Type B pancreatic cell (in vitro differentiated cells): ENCODE results near the gene CDK8. TPM values are rescaled to one million over a fixed set of nuclear protein-coding genes. Genes with fewer than 3 reads are reported as not detected.

Source experiments
- DNase-seq: peaks from one replicate; pipeline ENCODE4 v3.0.0; 2021; ENCODE audit warnings: mixed read lengths; ENCODE audit not compliant: unreplicated experiment; ENCODE audit errors: extremely low spot score
- H3K27ac Mint-ChIP-seq: 2 replicates; pipeline ENCODE4 v1.8.0; 2021; ENCODE audit warnings: mild to moderate bottlenecking, mixed read lengths
- H3K27me3 Mint-ChIP-seq: 2 replicates; pipeline ENCODE4 v1.8.0; 2021; ENCODE audit warnings: mixed read lengths
- H3K36me3 Mint-ChIP-seq: 2 replicates; pipeline ENCODE4 v1.8.0; 2021; ENCODE audit warnings: mixed read lengths
- H3K4me1 Mint-ChIP-seq: one replicate; pipeline ENCODE4 v1.8.0; 2021; ENCODE audit warnings: mixed read lengths; ENCODE audit not compliant: unreplicated experiment
- H3K4me3 Mint-ChIP-seq: 2 replicates; pipeline ENCODE4 v1.8.0; 2021; ENCODE audit warnings: mild to moderate bottlenecking, mixed read lengths
- H3K9me3 Mint-ChIP-seq: 2 replicates; pipeline ENCODE4 v1.8.0; 2021; ENCODE audit warnings: mixed read lengths
- total RNA-seq: library from RNA; stranded (reverse); gene quantifications from 2 replicates; pipeline ENCODE4 v1.2.1, GENCODE V29; 2021; ENCODE audit warnings: low replicate concordance
- TF ChIP-seq, protein P1 (sequence below): fragments of 200-600 bp; sonication (generic); conservative IDR thresholded peaks from 2 replicates; pipeline ENCODE4 v1.5.0; 2021; ENCODE audit warnings: antibody characterized with exemption, mild to moderate bottlenecking

CDK8 gene
- total RNA-seq, 1 donor from 2014 or later: 26.3 TPM

DNA sequence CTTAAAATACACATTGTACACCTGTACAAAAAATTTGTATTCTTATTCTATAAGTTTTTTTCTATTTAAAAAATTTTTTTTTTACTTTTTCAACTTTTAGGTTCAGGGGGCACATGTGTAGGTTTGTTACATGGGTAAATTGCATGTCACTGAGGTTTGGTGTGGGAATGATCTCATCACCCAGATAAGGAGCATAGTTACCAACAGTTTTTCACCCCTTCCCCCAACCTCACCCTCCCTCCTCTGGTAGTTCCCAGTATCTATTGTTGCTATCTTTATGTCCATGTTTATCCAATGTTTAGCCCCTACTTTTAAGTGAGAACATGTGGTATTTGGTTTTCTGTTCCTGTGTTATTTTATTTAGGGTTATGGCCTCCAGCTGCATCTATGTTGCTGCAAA is 89.9 kb downstream of the CDK8 start:
- peaks cover 2% of the 10 kb centered on the region for H3K4me1 Mint-ChIP-seq
- H3K27ac Mint-ChIP-seq: no peak overlapping the region
- no peaks in the 10 kb centered on the region for H3K27me3 Mint-ChIP-seq
- TF ChIP-seq, protein P1, sequence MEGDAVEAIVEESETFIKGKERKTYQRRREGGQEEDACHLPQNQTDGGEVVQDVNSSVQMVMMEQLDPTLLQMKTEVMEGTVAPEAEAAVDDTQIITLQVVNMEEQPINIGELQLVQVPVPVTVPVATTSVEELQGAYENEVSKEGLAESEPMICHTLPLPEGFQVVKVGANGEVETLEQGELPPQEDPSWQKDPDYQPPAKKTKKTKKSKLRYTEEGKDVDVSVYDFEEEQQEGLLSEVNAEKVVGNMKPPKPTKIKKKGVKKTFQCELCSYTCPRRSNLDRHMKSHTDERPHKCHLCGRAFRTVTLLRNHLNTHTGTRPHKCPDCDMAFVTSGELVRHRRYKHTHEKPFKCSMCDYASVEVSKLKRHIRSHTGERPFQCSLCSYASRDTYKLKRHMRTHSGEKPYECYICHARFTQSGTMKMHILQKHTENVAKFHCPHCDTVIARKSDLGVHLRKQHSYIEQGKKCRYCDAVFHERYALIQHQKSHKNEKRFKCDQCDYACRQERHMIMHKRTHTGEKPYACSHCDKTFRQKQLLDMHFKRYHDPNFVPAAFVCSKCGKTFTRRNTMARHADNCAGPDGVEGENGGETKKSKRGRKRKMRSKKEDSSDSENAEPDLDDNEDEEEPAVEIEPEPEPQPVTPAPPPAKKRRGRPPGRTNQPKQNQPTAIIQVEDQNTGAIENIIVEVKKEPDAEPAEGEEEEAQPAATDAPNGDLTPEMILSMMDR: no peak
- no peak for DNase-seq
- H3K9me3 Mint-ChIP-seq: no peaks in the 10 kb centered on the region
- H3K36me3 Mint-ChIP-seq: peaks cover 10% of the 10 kb centered on the region
- no peak overlapping the region for H3K4me3 Mint-ChIP-seq

DNA sequence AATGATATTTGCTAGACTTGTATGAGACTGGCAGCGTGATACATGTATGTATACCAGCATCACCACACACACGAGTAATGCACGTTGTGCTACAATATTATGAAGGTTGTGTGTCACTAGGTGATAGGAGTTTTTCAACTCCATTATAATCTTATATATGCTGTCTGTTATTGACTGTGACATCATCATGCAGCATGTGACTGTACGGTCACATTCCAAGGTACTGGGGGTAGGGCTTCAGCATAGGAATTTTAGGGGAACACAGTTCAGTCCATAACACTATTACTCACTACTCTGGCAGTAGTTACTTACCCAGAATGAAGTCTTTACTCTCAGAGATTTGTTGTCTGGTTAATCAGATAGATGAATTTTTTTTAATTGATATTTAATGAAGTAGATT is 91.1 kb downstream of the CDK8 start:
- H3K27ac Mint-ChIP-seq: no peak overlapping the region
- no peaks in the 10 kb centered on the region for H3K9me3 Mint-ChIP-seq
- DNase-seq: no peak
- peaks cover 5% of the 10 kb centered on the region for H3K4me1 Mint-ChIP-seq
- TF ChIP-seq, protein P1: no peak
- no peaks in the 10 kb centered on the region for H3K27me3 Mint-ChIP-seq
- peaks cover 16% of the 10 kb centered on the region for H3K36me3 Mint-ChIP-seq
- no peak overlapping the region for H3K4me3 Mint-ChIP-seq

DNA sequence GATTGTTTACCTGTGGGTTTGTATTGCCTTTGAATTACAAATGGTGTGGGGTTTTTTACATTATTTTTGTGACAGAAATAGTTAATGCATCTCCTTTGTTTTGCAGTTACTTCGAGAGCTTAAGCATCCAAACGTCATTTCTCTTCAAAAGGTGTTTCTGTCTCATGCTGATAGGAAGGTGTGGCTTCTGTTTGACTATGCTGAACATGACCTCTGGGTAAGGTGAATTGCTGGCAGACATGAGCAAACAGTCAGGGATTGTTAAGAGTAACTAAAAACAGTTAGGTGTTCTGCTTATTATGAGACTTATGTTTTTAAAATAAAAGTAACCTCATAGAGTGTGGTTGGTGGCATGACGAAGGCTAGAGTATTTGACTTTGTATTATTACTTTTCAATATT is 95.0 kb downstream of the CDK8 start:
- Mint-ChIP-seq H3K9me3 (no peaks in the 10 kb centered on the region), H3K4me1 (peaks cover 5% of the 10 kb centered on the region), H3K27me3 (no peaks in the 10 kb centered on the region), H3K4me3 (no peak overlapping the region), H3K27ac (peak overlapping the region; percentile 27), H3K36me3 (peaks cover 20% of the 10 kb centered on the region)
- TF ChIP-seq, protein P1: no peak
- no peak for DNase-seq

DNA sequence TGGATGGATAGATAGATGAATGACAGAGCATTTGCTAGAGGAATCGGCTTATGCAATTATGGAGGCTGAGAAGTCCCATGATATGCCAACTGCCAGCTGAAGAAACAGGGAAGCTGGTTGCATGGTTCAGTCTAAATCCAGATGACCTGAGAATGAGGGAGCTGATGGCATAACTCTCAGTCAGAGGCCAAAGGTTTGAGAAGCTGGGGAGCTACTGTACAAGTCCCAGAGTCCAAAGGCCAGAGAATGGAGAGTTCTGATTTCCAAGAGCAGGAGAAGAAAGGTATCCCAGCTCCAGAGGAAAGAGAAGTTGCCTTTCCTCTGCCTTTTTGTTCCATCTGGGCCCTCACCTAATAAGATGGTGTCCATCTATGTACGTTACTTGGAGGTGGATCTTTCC is 108.3 kb downstream of the CDK8 start:
- Mint-ChIP-seq H3K4me1 (peaks cover 8% of the 10 kb centered on the region), H3K9me3 (no peaks in the 10 kb centered on the region), H3K36me3 (peaks cover 8% of the 10 kb centered on the region), H3K27me3 (no peaks in the 10 kb centered on the region), H3K27ac (no peak overlapping the region), H3K4me3 (no peak overlapping the region)
- DNase-seq: no peak
- TF ChIP-seq, protein P1: no peak

DNA sequence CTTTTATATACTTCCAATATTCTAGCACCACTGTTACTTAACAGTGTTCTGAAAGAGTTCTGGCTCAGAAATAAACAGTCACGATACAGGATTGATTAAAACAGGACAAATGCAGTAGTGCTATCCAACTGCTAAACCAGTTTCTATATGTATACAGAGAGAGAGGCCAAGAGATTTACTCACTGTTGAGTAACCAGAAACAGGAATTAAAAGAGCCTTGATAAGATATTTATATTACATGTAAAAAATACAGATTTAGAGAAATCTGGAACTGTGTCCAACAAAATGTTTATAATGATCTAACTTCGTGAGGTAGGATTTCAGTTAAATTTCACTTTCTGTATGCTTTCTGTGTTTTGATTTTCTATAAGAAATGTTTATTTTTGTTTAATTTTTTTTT is 116.6 kb downstream of the CDK8 start:
- TF ChIP-seq, protein P1: no peak

DNA sequence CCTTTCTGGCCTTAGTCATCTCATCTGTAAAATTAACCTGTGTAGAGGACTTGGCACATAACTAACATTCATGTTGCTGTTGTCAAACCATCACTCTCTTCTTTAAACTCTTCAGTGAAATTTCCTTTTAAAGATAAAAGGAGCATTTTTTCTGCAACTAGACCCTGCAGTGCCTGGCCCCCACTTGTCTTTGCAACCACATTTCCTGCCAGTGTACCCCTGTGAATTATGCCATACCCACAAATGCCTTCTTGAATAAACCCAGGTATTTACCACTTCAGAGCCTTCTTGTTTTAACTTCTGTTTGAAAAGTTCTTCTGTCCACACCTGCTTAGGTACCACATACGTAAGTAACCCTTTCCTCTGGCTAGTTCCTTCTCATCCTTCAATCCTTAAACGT is 118.8 kb downstream of the CDK8 start:
- Mint-ChIP-seq H3K36me3 (no peaks in the 10 kb centered on the region), H3K9me3 (no peaks in the 10 kb centered on the region), H3K4me3 (no peak overlapping the region), H3K27me3 (no peaks in the 10 kb centered on the region), H3K4me1 (no peaks in the 10 kb centered on the region), H3K27ac (no peak overlapping the region)
- no peak for DNase-seq
- TF ChIP-seq, protein P1: no peak

More for the DNA sequence above, 116.6 kb downstream of the CDK8 start:
- H3K27me3 Mint-ChIP-seq: no peaks in the 10 kb centered on the region
- no peaks in the 10 kb centered on the region for H3K36me3 Mint-ChIP-seq
- peaks cover 6% of the 10 kb centered on the region for H3K4me1 Mint-ChIP-seq
- no peak overlapping the region for H3K27ac Mint-ChIP-seq
- no peak for DNase-seq
- no peak overlapping the region for H3K4me3 Mint-ChIP-seq
- H3K9me3 Mint-ChIP-seq: no peaks in the 10 kb centered on the region
